OCI-LY7 (cell line): ENCODE measurements around the gene SLC9A7. TPM values are rescaled to one million over a fixed set of nuclear protein-coding genes. Genes with fewer than 3 reads are reported as not detected.

Experiments
- BruUV-seq: library from RNA; stranded (reverse); fragments of 400-500 nt; replicated peaks from 2 replicates; lab custom pipeline; 2021; lab: Mats Ljungman, UMichigan
- CTCF ChIA-PET: fragments of 300-600 bp; sonication (Branson Sonifier 250); formaldehyde crosslinking; loops from one replicate; lab custom pipeline; 2022; ENCODE audit warnings: antibody characterized with exemption; ENCODE audit not compliant: unreplicated experiment; lab: Charles Lee
- POLR2A ChIA-PET: fragments of 300-600 bp; sonication (Branson Sonifier 250); formaldehyde crosslinking; loops from one replicate; lab custom pipeline; 2022; ENCODE audit warnings: antibody characterized with exemption; lab: Charles Lee
- DNase-seq: peaks from one replicate; pipeline ENCODE4 v3.0.0-alpha.2; 2015; ENCODE audit warnings: low spot score
- H2AFZ ChIP-seq: fragments of 200-600 bp; sonication (generic), shearing (Covaris generic); 2 replicates; pipeline ENCODE4 v1.6.1; 2014; ENCODE audit warnings: mild to moderate bottlenecking, antibody characterized with exemption, low read length, moderate library complexity
- H3K27ac ChIP-seq: fragments of 200-600 bp; sonication (generic); 2 replicates; pipeline ENCODE4 v1.5.1; 2014; ENCODE audit warnings: mixed run types, low read depth, mild to moderate bottlenecking, moderate library complexity, low read length, inconsistent platforms; ENCODE audit not compliant: poor library complexity, severe bottlenecking
- H3K36me3 ChIP-seq: fragments of 200-600 bp; sonication (generic); 2 replicates; pipeline ENCODE4 v1.6.1; 2014; ENCODE audit warnings: mild to moderate bottlenecking, antibody characterized with exemption, low read length, moderate library complexity, mixed read lengths; ENCODE audit not compliant: insufficient read depth
- H3K4me1 ChIP-seq: fragments of 200-600 bp; sonication (generic); 2 replicates; pipeline ENCODE4 v1.5.1; 2014; ENCODE audit warnings: mild to moderate bottlenecking, low read length; ENCODE audit not compliant: insufficient read depth, poor library complexity, severe bottlenecking
- H3K4me2 ChIP-seq: fragments of 200-600 bp; sonication (generic); 2 replicates; pipeline ENCODE4 v1.6.1; 2014; ENCODE audit warnings: mild to moderate bottlenecking, low read length
- H3K4me3 ChIP-seq: fragments of 200-600 bp; sonication (generic); 2 replicates; pipeline ENCODE4 v1.5.1; 2014; ENCODE audit warnings: mild to moderate bottlenecking, low read depth, low read length; ENCODE audit not compliant: poor library complexity, severe bottlenecking
- H3K79me2 ChIP-seq: fragments of 200-600 bp; sonication (generic); 2 replicates; pipeline ENCODE4 v1.6.1; 2016; ENCODE audit warnings: low read depth, mild to moderate bottlenecking, low read length, moderate library complexity, mixed read lengths; ENCODE audit not compliant: insufficient read depth
- H3K9me2 ChIP-seq: fragments of 200-600 bp; sonication (generic); 2 replicates; pipeline ENCODE4 v1.6.1; 2016; ENCODE audit warnings: mild to moderate bottlenecking, low read length, mixed read lengths; ENCODE audit not compliant: insufficient read depth
- H3K9me3 ChIP-seq: fragments of 200-600 bp; sonication (generic); 2 replicates; pipeline ENCODE4 v1.6.1; 2014; ENCODE audit warnings: mild to moderate bottlenecking, mixed run types, low read length, mixed read lengths
- H4K20me1 ChIP-seq: fragments of 200-600 bp; sonication (generic); 2 replicates; pipeline ENCODE4 v1.6.1; 2014; ENCODE audit warnings: mild to moderate bottlenecking, antibody characterized with exemption, low read length, moderate library complexity, mixed read lengths; ENCODE audit not compliant: insufficient read depth
- CTCF ChIP-seq: fragments of 200-600 bp; sonication (generic); conservative IDR thresholded peaks from 2 replicates; pipeline ENCODE4 v1.5.1; 2014; ENCODE audit warnings: mild to moderate bottlenecking, antibody characterized with exemption, low read length, moderate library complexity, mixed read lengths
- EZH2phosphoT487 ChIP-seq: fragments of 200-600 bp; sonication (generic); IDR thresholded peaks from 2 replicates; pipeline ENCODE4 v1.6.1; 2018; ENCODE audit warnings: low read depth, borderline replicate concordance, mild to moderate bottlenecking, mixed run types, antibody characterized with exemption, low read length, moderate library complexity, mixed read lengths
- intact Hi-C: fragments of 100-400 bp; cut with micrococcal nuclease; formaldehyde crosslinking; loops from one replicate; pipeline ENCODE4 v1.10.0; 2022; ENCODE audit not compliant: unreplicated experiment
- total RNA-seq, 2 experiments: library from RNA; depleted of rRNA in 1 of 2; stranded (reverse); fragments of >200 nt in 1 of 2; shearing (Covaris generic) in 1 of 2; gene quantifications; 2 replicates each; pipeline ENCODE4 v1.2.3, GENCODE V29; 2014 to 2022

Gene SLC9A7
- total RNA-seq, 2 experiments from 2014 or later, result 40.5 to 59.6 TPM

DNA sequence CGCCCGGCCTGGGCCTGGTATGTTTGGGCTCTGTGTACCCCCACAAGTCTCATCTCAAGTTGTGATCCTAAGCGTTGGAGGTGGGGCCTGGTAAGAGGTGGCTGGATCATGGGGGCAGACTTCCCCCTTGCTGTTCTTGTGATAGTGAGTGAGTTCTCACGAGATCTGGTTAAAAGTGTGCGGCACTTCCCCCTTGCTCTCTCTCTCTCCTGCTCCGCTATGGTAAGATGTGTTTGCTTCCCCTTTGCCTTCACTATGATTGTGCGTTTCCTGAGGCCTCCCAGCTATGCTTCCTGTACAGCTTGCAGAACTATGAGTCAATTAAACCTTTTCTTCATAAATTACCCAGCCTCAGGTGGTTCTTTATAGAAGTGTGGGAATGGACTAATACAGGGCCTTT, 132.4 kb downstream of the SLC9A7 start:
- H3K4me2 ChIP-seq, result 0 out of 2 replicates have a peak overlapping the region, but pooled peaks have one; percentile 23
- peak; percentile 58 for DNase-seq
- no peak for TF ChIP-seq CTCF
- H3K4me1 ChIP-seq, result peaks cover 30% of the 10 kb centered on the region
- H3K4me3 ChIP-seq, result no peak overlapping the region
- intact Hi-C loops, result no loop called here
- H3K27ac ChIP-seq, result peak overlapping the region; percentile 40
- H4K20me1 ChIP-seq, result no peaks in the 10 kb centered on the region
- CTCF ChIA-PET, result no interaction called here
- POLR2A ChIA-PET, result no interaction called here
- no peaks in the 10 kb centered on the region for H3K9me3 ChIP-seq
- H3K79me2 ChIP-seq, result no peaks in the 10 kb centered on the region
- no peaks in the 10 kb centered on the region for H3K9me2 ChIP-seq
- H2AFZ ChIP-seq, result no peak overlapping the region
- H3K36me3 ChIP-seq, result peaks cover 43% of the 10 kb centered on the region
- no TSS peak for BruUV-seq

DNA sequence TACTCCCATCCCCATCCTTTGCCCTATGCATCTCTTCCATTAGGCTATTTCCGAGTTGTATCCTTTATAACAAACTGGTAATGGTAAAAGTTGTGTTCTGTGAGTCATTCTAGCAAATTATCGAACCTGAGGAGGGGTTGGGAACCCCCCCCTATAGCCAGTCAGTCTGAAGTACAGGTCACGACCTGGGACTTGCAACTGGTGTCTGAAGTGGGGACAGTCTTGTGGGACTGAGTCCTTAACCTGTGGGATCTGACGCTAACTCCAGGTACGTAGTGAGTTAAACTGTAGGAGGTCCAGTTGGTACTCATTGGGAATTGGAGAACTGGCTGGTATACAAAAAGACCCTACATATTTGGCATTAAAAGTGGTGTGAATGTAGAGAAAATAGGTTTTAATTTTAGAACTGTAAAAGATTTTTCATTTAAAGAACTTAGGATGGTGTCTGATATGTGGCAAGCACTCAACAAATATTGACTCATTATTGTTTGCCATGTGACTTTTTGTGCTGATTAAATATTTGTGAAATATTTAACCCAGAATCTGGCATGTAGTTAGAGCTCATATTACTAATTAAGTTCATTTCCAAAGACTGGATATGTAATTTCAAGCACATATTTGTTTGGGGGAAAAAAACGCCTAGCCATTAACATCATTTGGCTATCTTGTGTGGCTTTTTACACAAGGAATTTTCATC, 134.7 kb downstream of the SLC9A7 start:
- intact Hi-C loops, result no loop called here
- H3K4me1 ChIP-seq, result peaks cover 25% of the 10 kb centered on the region
- ChIA-PET POLR2A (no interaction called here), CTCF (no interaction called here)
- no peak for TF ChIP-seq CTCF
- TF ChIP-seq EZH2phosphoT487, result no peak
- no peak overlapping the region for H2AFZ ChIP-seq
- no peak overlapping the region for H3K27ac ChIP-seq
- peaks cover 55% of the 10 kb centered on the region for H3K36me3 ChIP-seq
- H4K20me1 ChIP-seq, result no peaks in the 10 kb centered on the region
- no peak overlapping the region for H3K4me3 ChIP-seq
- no peak for DNase-seq
- BruUV-seq, result no TSS peak
- no peak overlapping the region for H3K4me2 ChIP-seq
- H3K9me3 ChIP-seq, result no peaks in the 10 kb centered on the region
- no peaks in the 10 kb centered on the region for H3K9me2 ChIP-seq
- H3K79me2 ChIP-seq, result no peaks in the 10 kb centered on the region

DNA sequence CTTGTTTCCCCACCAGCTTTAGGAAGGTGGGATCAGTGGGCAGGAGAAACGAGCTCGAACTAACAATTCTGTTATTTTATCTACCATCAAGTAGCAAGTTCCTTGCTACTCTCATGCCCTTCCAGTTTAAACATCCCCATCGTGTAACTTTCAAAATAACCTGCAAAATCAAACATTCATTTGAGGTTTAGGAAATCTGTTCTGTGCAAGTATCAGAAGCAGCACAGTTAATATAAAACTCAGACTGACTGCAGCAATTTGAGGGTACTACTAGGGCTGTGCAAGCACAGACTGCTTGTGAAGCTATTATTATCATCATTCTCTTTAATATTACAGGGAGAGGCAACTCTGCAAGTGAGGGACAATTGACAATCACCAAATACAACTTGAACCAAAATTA, 137.3 kb downstream of the SLC9A7 start:
- CTCF ChIA-PET, result no interaction called here
- Histone ChIP-seq H3K36me3 (peaks cover 77% of the 10 kb centered on the region), H4K20me1 (no peaks in the 10 kb centered on the region), H3K79me2 (no peaks in the 10 kb centered on the region), H3K4me2 (no peak overlapping the region), H3K9me2 (no peaks in the 10 kb centered on the region), H2AFZ (no peak overlapping the region), H3K4me1 (peaks cover 1% of the 10 kb centered on the region), H3K9me3 (no peaks in the 10 kb centered on the region), H3K27ac (no peak overlapping the region), H3K4me3 (no peak overlapping the region)
- intact Hi-C loops, result no loop called here
- DNase-seq, result no peak
- no TSS peak for BruUV-seq
- TF ChIP-seq EZH2phosphoT487 (no peak), CTCF (no peak)
- POLR2A ChIA-PET, result interaction anchor here (0.7 kb wide), 1 partner anchor 21 kb away, joined by 3 read pairs; no protein-coding TSS in a partner anchor
